Measurements from ENCODE around the gene DGCR2. TPM values are rescaled to one million over a fixed set of nuclear protein-coding genes. Genes with fewer than 3 reads are reported as not detected.

The DGCR2 gene
- total and polyA plus RNA-seq, 10 of the 15 experiments (the other 5 are each of a cell fraction or from before 2014, with no cell fraction given) = 0.19 to 28.4 (median 16.0) TPM

DNA sequence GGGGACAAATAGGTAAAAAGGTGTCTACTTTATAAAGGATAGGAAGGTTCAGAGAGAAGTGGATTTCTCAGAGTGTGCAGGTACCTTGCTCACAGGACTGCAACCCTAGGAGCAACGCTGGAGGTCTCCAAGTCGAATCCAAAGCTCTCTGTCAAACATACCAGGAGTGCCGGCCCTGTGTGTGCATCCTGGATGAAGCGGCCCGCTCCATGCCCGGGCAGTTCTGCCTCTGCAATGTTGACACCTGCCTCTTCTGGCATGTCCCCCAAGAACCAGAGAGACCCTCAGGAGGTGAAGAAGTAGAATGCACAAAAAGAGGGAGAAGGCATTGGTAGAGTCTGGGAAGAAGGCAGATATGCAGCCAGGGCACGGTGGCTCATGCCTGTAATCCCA lies 5.8 kb upstream of the DGCR2 start:
- Histone ChIP-seq H2AFZ (ENCODE audit: control insufficient read depth, low read depth, low read length) (no peak overlapping the region), H3K4me3 (no peak overlapping the region), H3K9me3 (replicated peaks; ENCODE audit: control insufficient read depth, insufficient read depth, low read length) (no peaks in the 10 kb centered on the region), H3K4me1 (ENCODE audit: control insufficient read depth, insufficient read depth, low read length) (no peaks in the 10 kb centered on the region), H3K27ac (ENCODE audit: control insufficient read depth, insufficient read depth) (no peak overlapping the region), H3K4me2 (ENCODE audit: control insufficient read depth, insufficient read depth) (no peak overlapping the region), H3K36me3 (ENCODE audit: control insufficient read depth in 2 of 2, insufficient read depth in 2 of 2, low read length in 1 of 2) (no peaks in the 10 kb centered on the region), H3K79me2 (ENCODE audit: control insufficient read depth, insufficient read depth, low read length) (no peaks in the 10 kb centered on the region), H3K9ac (ENCODE audit: control insufficient read depth, insufficient read depth, low read length) (no peak overlapping the region), H3K27me3 (replicated peaks in 1 of 2; ENCODE audit: control insufficient read depth in 2 of 2, insufficient read depth in 2 of 2, low read length in 1 of 2) (no peaks in the 10 kb centered on the region; a peak in 1 of 4 replicates), H4K20me1 (ENCODE audit: control insufficient read depth, insufficient read depth) (no peaks in the 10 kb centered on the region)
- ChIA-PET POLR2A (no interaction called here), SMC1A (ENCODE audit: uncharacterized antibody, unreplicated experiment) (no interaction called here), CTCF (no interaction called here), RAD21 (ENCODE audit: unreplicated experiment) (no interaction called here)
- no peak for FAIRE-seq
- ATAC-seq = no peak
- 55% methylated on average over 7 of the region's 7 CpGs for WGBS (ENCODE audit: insufficient coverage, insufficient replicate concordance, low lambda C conversion rate, missing lambda C conversion rate)
- intact Hi-C loops (cut with micrococcal nuclease; ENCODE audit: unreplicated experiment) (no loop called here), in situ Hi-C loops (cut with MboI) (no loop called here)
- DNase-seq (ENCODE audit: low read depth, low spot score) = no peak
- no TSS peak for BruUV-seq (replicated peaks)
- no peak for TF ChIP-seq RCOR1 (conservative IDR thresholded peaks at IDR 0.05; ENCODE audit: low read depth, low read length)
- TF ChIP-seq NFXL1 (IDR thresholded peaks at IDR 0.05; ENCODE audit: borderline replicate concordance) = no peak
- TF ChIP-seq, protein P1, sequence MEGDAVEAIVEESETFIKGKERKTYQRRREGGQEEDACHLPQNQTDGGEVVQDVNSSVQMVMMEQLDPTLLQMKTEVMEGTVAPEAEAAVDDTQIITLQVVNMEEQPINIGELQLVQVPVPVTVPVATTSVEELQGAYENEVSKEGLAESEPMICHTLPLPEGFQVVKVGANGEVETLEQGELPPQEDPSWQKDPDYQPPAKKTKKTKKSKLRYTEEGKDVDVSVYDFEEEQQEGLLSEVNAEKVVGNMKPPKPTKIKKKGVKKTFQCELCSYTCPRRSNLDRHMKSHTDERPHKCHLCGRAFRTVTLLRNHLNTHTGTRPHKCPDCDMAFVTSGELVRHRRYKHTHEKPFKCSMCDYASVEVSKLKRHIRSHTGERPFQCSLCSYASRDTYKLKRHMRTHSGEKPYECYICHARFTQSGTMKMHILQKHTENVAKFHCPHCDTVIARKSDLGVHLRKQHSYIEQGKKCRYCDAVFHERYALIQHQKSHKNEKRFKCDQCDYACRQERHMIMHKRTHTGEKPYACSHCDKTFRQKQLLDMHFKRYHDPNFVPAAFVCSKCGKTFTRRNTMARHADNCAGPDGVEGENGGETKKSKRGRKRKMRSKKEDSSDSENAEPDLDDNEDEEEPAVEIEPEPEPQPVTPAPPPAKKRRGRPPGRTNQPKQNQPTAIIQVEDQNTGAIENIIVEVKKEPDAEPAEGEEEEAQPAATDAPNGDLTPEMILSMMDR (IDR thresholded peaks at IDR 0.05 in 2 of 3, conservative IDR thresholded peaks at IDR 0.05 in 1 of 3; ENCODE audit: control insufficient read depth in 2 of 3, extremely low read depth in 1 of 3, insufficient read depth in 1 of 3, low read depth in 3 of 3, low read length in 3 of 3) = no peak
- no peak for TF ChIP-seq ESRRA (IDR thresholded peaks at IDR 0.05; ENCODE audit: low read length)
- no peak for TF ChIP-seq FOS (IDR thresholded peaks at IDR 0.05; ENCODE audit: borderline replicate concordance, extremely low read depth, insufficient read length)
- no peak for TF ChIP-seq ZNF217 (IDR thresholded peaks at IDR 0.05)
- TF ChIP-seq FOXM1 (IDR thresholded peaks at IDR 0.05; ENCODE audit: low read depth, low read length) = no peak
